OCI-LY1 (cell line): ENCODE results near the gene RGS13.

Experiments
- EZH2 ChIP-seq: fragments of 200-600 bp; sonication (generic), shearing (Covaris generic); IDR thresholded peaks from 2 replicates; pipeline ENCODE4 v1.8.0; 2017; ENCODE audit warnings: borderline replicate concordance, mixed run types, mild to moderate bottlenecking, antibody characterized with exemption, low read length, moderate library complexity, mixed read lengths
- TF ChIP-seq, protein P1 (sequence below): fragments of 200-600 bp; sonication (generic), shearing (Covaris generic); IDR thresholded peaks from 2 replicates; pipeline ENCODE4 v1.5.1; 2017; ENCODE audit warnings: mild to moderate bottlenecking, antibody characterized with exemption, low read length, moderate library complexity, mixed read lengths

DNA sequence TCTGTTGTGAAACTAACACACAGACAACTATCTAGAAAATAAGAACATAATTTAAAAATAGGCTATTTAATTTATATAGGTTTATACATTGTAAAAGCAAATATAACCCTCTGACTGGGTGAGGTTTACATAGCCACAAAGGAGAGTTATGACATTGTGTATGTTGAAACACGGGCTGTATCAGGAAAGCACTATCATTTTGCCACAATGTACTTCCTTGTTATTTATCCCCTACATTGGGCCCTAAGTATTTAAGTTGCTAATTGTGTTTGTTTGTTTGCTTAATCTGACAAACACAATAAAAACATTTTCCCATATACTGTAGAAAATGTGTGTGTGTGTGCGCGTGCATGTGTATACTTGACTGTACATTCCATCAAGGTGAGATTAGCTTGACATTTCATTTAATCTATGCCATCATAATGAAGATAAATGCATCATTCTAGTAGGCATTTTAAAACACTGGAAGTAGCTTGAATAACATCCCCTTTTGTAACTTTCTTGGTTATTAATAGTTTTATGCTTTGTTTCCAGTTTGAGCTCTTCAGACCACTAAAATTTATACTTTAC lies 72.1 kb downstream of the RGS13 start:
- TF ChIP-seq, protein P1, sequence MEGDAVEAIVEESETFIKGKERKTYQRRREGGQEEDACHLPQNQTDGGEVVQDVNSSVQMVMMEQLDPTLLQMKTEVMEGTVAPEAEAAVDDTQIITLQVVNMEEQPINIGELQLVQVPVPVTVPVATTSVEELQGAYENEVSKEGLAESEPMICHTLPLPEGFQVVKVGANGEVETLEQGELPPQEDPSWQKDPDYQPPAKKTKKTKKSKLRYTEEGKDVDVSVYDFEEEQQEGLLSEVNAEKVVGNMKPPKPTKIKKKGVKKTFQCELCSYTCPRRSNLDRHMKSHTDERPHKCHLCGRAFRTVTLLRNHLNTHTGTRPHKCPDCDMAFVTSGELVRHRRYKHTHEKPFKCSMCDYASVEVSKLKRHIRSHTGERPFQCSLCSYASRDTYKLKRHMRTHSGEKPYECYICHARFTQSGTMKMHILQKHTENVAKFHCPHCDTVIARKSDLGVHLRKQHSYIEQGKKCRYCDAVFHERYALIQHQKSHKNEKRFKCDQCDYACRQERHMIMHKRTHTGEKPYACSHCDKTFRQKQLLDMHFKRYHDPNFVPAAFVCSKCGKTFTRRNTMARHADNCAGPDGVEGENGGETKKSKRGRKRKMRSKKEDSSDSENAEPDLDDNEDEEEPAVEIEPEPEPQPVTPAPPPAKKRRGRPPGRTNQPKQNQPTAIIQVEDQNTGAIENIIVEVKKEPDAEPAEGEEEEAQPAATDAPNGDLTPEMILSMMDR: no peak
- TF ChIP-seq EZH2: no peak
